TTC549 (cell line): ENCODE results near the gene GLI2.

ENCODE experiments used
- FAIRE-seq: peaks from 2 replicates; lab custom pipeline; 2012; peaks lifted over from hg19 to GRCh38; lab: Jason Lieb, UNC

GLI2 gene

DNA sequence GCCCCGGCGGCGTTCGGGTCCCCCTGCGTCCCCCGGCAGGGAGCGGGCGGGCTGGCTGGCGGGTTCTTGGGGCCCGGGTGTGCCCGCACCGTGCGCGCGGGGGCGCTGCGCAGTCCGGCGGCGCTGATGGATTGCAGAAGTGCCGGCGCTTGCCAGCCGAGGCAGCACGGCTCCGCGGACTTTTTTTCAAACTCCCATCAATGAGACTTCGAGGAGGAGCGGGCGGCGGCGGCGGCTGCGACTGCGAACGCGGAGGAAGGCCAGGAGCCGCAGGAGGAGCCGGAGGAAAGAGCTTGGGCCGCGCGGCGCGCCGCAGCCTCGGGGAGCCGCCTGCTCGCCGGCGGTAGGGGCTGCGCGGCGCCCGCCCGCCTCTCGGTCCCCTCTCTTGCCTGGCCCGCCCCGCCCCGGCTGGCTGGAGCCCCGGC, at the start of gene GLI2:
TSS of gene GLI2 (plus strand) at position 123 of the 425 bp plus-strand sequence. CDS start 61,453 bp downstream, outside the sequence.
- FAIRE-seq, result no peak

DNA sequence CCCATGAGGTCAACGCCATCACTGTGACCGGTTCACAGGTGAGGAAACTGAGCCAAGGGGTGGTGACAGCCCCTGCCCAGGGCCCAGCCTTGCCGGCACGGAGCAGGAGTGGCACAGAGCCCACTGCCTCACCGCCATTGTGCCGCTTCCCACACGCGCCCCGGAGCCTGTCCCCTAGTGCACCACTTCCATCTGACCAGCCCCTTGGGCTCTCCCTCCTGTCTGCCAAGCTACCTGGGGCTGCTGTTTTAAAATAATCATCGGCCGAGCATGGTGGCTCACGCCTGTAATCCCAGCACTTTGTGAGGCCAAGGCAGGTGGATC, 49.7 kb upstream of the GLI2 start:
- FAIRE-seq, result no peak

DNA sequence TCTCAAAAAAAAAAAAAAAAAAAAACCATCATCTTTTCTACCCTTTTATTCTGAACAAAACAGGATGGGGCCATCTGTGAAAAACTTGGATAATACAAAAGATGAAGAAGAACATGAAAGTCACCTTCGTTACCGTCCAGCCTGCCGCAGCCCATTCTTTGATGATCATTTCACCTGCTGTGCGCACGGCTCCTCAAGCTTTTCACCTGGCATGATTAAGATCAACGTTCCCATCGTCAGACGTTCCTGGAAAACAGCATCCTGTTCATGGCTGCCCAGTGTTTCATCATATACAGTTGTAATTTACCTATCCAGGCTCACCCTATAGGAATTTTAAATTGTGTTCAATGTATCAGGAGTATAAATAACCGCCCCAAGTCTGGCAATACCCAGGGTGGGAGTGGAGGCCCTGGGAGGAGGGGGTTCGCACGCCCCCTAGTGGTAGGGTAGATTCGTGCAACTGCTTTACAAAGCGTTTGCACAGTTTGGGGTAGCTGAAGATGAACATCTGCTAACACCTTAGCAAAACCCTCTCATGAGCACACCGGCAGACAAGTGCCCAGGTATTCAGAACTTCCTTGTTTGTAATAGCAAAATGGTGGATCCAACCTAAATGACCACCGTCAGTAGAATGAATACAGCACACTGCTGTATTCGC, 49.0 kb upstream of the GLI2 start:
- FAIRE-seq, result no peak

DNA sequence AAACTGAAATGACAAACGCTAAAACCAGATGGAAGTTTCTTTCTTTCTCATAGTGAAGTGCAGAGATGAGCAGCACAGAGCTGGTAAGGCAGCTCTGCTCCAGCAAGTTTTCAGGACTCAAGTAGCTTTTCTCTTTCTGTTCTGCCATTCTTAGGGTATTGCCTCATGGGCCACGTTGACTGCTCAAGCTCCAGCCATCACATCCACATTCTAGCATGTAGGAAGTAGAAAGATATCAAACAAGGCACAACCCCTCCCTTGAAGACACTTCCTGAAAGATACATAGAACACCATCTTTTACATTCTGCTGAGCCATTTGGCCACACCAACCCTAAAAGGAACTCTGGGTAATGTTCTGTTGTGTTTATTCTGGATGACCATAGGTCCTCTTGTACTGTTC, 48.5 kb upstream of the GLI2 start:
- no peak for FAIRE-seq

DNA sequence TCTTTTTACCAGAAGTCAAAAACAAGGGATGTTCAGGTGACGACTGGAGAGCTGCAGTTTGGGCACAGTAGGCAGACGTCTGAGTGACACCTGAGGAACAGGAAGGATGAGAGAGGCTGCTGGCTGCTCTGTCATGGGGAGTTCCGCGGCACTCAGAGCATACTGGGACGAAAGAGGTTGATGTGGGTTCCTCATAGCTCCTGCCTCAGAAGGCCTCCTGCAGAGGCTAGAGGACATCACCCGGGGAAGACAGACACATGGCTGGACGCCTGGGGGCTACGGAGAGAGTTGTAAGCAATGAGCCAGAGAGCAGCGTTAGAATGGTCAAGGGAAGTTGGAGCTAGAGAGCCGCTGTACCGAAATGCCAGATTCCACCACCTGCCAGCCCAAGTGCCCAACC, 45.1 kb upstream of the GLI2 start:
- FAIRE-seq, result no peak

DNA sequence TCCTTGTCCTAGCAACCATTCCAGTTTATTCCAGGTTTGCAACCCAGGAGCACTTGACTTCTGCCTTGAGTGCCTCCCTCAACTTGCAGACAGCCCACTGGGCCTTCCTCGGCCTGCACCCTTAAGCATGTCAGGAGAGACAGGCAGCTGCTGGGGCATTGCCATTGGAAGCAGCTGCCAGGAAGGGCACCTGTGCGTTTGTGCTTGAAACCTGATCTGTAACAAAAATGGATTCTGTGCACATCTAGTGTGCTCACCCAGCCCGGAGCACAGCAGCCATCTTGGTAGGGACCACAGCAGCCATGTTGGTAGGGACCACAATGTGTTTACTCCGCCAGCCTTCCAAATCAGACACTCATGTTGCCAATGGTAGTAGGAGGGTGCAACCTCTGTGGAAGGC, 44.3 kb upstream of the GLI2 start:
- FAIRE-seq, result no peak

DNA sequence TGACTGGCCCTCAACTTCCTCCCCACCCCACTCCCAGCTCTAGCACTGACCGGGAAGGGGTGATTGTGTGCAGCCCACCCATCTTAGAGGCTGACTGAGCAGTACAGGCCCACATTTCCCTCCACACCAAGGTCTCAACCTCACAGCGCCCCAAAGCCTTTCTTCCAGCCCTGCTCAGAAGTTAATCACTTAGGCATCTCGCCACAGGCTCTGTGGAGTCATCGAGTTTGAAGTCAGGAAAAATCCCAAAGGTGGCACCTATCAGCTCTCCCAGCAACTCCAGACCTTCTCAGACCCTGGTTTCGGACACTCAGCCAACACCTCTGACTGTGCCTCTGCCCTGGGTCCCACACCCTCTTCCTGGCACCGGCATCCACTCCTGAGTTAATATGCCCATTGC, 43.0 kb upstream of the GLI2 start:
- no peak for FAIRE-seq

DNA sequence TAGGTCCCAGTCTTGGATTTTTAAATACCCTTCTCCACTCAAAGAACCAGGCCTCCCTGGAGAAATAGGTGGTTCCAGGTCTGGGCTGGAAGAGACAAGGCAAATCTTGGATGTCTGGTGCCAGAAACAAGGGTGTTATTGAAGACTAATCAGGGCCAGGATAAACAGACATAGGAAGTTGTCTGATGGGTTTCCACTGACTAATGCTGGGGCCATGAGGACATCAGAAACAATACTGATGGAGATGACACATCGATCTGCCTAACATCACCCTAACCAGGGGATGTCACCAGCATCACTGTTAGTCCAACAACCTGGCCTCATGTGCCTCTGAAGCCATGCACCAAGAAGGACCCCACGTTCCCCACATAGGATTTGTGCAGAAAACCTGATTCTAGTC, 42.5 kb upstream of the GLI2 start:
- no peak for FAIRE-seq

DNA sequence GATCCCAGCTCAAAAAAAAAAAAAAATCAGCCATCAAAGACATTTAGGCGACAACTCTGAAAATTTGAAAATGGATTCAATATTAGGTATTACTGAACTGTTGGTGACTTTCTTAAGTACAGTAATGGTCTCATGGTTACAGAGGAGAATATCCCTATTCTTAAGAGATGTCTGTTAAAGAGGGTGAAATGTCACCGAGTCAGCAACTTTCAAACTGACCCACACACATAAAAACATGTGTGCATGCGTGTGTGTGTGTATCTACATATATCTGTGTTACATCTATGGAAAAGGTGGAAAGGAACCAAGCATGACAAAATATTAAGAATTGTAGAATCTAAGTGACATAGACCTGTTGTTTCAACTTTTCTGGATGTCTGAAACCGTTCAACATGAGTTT, 41.6 kb upstream of the GLI2 start:
- FAIRE-seq, result no peak

DNA sequence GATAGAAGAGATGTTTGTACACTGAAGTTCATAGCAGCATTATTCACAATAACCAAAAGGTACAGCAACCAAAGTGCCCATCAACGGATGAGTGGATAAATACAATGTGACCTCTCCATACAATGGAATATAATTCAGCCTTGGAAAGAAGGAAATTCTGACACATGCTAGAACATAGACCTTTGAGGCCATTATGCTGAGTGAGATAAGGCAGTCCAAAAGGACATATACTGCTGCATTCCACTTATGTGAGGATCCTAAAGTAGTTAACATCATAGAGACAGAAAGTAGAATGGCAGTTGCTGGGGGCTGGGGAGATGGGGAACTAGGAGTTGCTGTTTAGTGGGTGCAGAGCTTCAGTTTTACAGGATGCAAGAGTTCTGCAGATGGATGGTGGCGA, 38.2 kb upstream of the GLI2 start:
- no peak for FAIRE-seq

DNA sequence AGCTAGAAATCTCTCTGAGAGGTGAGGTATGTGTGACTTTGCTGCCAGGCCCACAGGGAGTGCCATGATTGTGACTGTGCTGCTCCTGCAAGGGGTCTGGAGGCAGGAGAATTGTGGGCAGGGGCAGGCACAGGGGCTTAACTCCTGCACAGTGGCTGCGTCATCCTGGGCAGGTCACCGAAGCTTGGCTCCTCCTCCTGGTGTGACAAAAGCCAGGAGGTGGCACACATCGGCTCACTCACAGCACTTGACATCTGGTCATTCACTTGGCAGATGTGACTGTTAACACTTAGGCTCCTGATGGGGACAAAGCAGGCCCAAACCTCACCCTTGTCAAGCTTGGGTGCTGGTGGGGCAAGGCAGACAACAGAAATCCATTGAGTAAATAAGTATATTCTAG, 36.4 kb upstream of the GLI2 start:
- FAIRE-seq, result no peak

DNA sequence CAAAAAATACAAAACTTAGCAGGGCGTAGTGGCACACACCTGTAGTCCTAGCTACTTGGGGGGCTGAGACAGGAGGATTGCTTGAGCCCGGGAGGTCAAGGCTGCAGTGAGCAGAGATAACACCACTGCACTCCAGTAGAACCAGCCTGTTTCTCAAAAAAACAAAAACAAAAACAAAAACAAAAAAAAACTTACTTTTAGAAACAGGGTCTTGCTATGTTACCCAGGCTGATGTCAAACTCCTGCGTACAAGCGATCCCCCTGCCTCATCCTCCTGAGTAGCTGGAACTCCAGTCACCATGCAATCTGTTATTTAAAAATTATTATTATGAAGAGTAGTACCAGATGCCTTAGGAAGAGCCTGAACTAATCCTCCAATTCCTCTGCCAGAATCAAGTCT, 35.0 kb upstream of the GLI2 start:
- no peak for FAIRE-seq

DNA sequence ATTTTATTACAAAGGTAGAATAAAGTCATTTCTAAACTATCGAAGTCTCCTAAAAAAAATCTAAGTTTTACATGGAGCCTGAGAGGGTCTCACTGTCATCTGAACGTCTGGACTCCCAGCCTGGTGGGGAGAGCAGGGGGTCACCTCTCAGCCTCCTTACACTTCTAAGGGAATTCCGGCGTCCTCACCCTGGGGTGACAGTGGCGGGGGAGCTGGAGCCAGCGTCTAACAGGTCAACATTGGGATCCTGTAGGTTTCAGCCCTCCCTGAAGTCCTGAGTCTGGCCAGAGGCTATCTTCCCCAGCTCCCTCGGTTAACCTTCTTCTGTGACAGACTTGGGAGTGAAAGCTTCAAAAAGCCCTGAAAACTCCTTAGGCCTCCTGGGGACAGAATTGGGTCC, 34.6 kb upstream of the GLI2 start:
- FAIRE-seq, result no peak

DNA sequence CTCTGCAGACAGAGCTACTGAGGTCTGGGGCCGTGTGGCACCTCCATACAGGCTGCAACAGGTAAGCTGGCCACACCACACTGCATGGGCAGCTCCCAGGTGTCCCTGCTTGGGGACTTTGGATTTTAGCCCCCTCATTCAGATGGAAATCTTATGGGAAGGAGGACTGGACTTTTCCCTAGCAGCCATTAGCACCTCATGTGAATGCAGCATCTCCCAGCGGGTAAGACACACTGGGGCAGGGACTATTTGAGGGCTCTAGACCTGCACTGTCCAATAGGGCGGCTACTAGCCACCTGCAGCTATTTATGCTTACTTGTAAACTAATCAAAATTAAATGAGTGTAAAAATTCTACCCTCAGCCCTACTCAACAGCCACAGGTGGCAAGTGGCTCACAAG, 34.2 kb upstream of the GLI2 start:
- no peak for FAIRE-seq

DNA sequence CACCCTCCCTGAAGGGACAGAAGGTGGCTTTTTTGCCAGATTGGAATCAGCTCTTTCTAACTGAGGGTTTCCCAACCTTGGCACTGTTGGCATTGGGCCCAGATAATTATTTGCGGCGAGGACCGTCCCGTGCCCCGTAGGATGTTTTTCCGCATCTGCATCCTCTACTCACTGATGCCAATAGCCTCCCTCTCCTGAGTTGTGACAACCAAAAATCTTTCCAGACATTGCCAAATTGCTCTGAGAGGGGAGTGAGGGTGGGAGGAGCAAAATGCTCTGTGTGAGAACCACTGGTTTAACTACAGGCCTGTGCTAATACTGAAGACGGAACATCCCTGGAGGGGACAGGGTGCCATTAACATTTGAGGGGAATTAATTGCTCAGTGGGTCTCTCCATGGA, 33.6 kb upstream of the GLI2 start:
- FAIRE-seq, result no peak

DNA sequence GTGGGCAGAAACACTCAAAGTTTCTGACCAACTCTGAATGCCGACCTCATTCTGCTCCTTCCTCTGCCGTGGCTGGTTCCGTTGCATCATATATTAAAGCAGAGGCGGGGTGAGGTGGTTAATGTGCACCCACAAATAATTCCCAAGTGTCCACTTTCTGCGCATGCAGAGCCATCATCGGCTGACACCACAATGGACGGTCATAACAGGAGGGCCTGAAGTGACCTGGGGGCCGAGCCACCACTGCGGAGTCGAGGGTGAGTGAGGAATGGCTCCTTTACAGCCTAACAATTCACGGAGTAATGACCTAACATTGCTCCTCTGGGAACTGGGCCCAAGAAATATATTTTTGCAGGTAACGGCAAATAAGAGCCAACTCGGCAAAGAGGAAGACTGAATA, 32.9 kb upstream of the GLI2 start:
- no peak for FAIRE-seq

DNA sequence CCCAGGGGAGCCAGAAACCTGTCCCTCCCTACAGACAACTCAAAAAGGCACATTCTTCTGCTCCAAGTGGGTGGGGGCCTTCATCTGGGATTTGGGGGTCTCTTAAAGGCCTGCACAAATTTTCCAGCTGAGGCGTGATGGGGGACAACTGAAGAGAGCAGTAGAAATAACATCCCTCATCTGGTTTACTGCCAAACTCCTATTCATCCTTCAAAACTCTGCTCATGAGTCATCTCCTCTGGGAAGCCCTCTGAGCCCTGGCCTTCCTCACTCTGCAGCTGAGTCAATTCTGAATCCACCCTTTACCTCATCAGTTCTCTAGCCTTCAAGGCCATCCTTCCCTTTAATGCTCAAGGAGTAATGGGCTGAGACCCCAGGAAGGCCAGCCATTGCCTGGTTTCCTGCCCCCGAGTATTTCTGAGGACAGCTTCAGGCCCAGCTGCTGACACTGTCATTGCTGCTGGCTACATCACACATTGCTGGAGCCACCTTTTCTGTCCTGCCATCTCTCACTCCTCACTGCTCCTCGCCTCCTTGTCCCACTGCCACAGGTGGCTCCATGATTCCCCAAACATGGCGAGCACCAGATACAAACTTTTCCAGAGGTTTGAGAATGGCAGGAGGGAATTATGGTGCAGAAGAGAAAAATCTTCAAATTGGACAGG, 32.2 kb upstream of the GLI2 start:
- FAIRE-seq, result no peak

DNA sequence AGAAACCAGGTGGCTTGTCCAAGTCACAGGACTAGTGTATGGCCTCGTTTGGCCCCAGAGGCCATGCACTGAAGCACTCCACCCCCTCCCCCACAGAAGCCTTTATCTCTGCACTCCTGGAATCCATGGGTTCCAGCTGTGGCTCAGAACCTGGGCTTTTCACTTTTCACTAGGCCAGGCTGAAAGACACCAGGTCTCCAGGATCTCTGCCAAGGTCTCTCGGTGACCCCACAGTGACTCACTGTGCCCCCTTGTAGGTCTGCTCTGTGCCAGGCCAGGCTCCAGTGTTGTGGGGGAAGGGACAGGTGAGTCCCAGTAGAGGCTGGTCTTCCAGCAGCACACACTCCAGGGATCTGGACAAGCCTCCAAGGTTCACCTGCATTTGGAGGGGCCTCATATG, 31.0 kb upstream of the GLI2 start:
- no peak for FAIRE-seq

DNA sequence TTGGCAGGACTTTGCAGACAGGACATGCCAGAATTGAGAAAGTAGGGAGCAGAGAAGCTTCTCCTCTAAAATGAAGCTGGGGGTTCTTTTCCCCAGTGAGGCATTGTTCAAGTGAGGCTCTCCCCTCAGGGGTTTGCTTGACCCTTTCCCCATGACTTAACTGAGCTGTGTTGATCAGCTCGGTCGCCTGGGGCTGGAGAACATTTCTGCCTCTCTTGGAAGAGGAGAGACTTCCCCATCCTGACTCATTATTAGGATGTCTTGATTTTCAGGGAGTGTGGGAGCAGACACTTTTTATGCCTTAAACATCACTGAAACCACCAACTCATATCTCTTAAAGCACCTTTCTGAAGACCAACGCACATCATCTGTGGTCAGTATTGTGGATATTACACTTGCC, 27.9 kb upstream of the GLI2 start:
- FAIRE-seq, result no peak

DNA sequence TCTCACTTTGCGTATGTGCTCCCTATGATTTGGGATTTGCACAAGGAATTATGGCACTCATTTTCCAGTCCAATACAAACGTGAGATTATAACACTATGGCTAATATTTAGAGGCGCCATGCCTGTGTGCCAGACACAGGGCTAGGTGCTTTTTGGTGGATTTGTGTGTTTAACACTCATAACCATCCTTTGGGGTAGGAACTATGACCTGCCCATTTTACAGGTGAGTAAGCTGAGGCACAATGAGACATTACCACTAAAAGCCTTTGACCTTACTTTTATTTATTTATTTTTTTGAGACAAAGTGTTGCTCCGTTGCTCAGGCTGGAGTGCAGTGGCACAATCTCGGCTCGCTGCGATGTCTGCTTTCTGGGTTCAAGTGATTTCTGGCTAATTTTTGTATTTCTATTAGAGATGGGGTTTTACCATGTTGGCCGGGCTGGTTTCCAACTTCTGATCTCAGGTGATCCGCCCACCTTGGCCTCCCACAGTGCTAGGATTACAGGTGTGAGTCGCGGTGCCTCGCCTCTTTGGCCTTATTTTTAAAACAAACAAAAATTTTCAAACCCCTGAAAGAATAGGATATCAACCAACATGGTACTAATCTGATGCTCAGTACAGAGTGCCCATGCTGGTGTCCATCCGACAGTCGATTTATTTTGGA, 26.6 kb upstream of the GLI2 start:
- no peak for FAIRE-seq

DNA sequence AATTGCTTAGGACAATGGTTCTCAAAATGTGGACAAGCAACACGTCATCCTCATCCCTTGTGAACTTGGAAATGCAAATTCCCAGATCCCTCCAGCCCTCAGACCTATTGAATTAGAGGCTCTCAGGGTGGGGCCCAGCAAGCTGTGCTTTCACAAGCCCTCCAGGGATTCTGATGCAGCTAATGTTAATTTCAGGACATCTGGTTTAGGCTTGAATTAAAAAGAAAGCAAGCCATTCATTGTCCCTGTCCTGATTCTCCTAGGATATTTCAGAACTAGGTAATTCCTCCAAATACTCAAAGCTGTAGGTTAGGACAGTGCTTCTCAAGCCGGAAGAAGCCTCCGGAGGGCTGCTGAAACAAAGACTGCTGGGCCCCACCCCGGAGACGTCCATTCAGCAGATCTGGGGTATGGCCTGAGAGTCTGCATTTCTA, 26.0 kb upstream of the GLI2 start:
- FAIRE-seq, result no peak

DNA sequence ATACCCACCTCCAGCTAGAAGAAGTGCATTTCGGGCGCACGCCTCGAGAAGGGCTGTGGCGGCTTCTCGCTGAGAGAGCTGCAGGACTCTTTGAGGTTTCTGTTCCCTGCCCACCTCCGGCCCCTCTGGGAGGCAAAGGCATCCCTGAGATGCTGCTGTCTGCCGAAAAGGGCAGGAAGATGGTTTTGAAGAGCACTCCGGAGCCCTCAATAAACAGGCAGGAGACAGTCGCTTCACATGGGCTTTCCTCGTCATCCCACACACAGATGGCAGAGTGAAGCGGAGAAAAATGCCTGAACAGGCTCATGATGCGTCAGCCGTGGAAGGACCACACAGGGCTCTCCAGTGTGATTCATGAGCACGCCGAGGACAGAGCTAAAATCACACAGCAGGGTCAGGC, 25.4 kb upstream of the GLI2 start:
- FAIRE-seq, result no peak

DNA sequence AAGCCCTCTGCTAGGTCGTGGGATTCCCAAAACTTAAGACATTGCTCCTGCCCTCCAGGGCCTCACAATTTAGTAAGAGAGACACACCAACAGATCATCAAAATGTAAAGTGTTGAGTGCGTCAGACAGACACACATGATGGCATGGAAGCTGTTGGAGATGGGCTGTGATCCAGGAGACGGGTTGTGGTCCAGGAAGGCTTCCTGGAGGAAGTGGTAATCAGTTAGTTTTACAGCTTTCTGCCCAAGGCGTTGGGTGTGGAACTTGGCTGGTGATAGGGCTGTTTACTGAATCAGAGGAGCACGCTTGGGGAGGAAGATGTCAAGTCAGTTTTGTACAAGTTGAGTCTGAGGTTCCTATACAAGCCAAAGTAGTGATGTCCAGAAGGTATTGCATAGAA, 24.0 kb upstream of the GLI2 start:
- no peak for FAIRE-seq

DNA sequence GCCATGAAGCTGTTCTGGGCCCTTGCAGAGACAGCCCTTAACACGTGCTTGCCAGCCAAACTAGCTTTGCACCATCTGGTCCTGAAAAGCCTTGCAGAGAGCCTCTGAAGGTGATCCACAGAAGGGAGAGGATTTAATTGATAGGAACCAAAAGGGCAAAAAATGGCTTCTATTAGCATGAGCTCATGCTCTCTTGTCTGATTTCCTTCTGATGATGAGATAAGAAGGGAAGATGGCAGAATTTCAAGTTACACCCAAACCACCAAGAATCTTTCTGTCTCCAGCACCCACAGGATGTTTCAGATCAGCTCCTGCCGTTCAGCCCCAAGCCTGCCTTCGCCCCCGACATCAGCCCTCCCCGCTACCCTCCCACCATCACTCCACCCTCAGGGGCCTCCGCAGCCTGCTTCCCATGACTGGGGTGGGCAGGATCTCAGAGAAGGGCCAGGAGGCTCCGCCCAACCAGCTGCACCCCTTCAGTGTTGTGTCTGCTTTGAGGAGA, 23.4 kb upstream of the GLI2 start:
- no peak for FAIRE-seq
